SK-N-MC (cell line): ENCODE measurements around the gene DPH7.
"Not testable (repeated sequence)": the region's sequence is repeated elsewhere in the genome, so short reads cannot be mapped to it uniquely, and the experiment has no call there.

Experiments
- DNase-seq: peaks from one replicate; pipeline ENCODE4 v3.0.0-alpha.2; 2011; ENCODE audit warnings: low read depth, low spot score
- H3K27ac ChIP-seq: fragments of 200-600 bp; sonication (generic); 2 replicates; pipeline ENCODE4 v1.5.1; 2016; ENCODE audit warnings: mixed run types
- H3K36me3 ChIP-seq: fragments of 200-600 bp; sonication (generic); 2 replicates; pipeline ENCODE4 v1.6.1; 2017; ENCODE audit warnings: antibody characterized with exemption, low read length, mixed read lengths; ENCODE audit not compliant: insufficient read depth
- H3K4me3 ChIP-seq: fragments of 200-600 bp; sonication (generic); 2 replicates; pipeline ENCODE4 v1.5.1; 2016
- H3K9ac ChIP-seq: fragments of 200-600 bp; sonication (generic); 2 replicates; pipeline ENCODE4 v1.8.0; 2017; ENCODE audit warnings: mixed run types, mixed read lengths; ENCODE audit not compliant: insufficient read length
- H3K9me3 ChIP-seq: fragments of 200-600 bp; sonication (generic); 2 replicates; pipeline ENCODE4 v1.6.1; 2017; ENCODE audit warnings: low read depth, mild to moderate bottlenecking, antibody characterized with exemption, low read length, moderate library complexity, mixed read lengths
- EZH2 ChIP-seq: fragments of 200-600 bp; sonication (generic); IDR thresholded peaks from one replicate; pipeline ENCODE4 v1.6.1; 2017; ENCODE audit warnings: antibody characterized with exemption
- FOXP2 ChIP-seq: optimal IDR thresholded peaks from 2 replicates; pipeline ENCODE3; 2011; ENCODE audit warnings: mild to moderate bottlenecking, moderate library complexity; ENCODE audit not compliant: insufficient read depth; ENCODE audit errors: extremely low read length, control extremely low read depth
- POLR2AphosphoS5 ChIP-seq: IDR thresholded peaks from 2 replicates; pipeline ENCODE4 v1.6.1; 2012; ENCODE audit warnings: mild to moderate bottlenecking, low read depth, low read length, borderline replicate concordance

The DPH7 gene

DNA sequence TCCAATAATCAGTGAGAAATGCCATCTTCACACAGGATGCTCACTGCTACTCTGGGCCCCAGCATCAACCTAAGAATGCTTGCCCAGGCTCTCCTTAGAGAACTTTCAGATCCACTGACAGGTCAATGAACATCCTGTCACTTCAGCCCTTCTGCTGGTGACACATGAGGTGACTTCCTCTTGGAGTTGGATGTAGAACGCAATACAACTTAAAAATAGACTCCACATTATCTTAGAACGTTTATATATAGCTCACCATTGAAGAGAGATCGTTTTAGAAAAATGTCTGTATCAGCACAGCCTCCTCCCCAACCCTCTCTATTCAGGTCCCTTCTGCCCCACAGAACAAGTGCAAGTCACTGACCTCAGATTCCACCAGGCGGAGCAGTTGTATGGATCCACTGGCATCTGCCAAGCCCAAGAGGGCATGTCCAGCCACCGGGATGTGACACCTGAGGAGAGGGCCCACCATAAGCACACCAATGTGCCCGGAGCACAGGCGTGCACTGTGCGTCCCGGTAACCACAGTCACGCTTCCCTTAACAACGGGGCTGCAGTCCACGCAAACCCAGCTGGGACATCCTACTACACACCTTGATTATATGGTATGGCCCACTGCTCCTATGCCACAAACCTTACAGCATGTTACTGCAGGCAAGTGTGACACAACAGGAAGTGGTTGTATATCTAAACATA is 2.9 kb downstream of the DPH7 start:
- Histone ChIP-seq H3K9me3 (no peaks in the 10 kb centered on the region), H3K36me3 (peaks cover 38% of the 10 kb centered on the region), H3K27ac (no peak overlapping the region), H3K4me3 (no peak overlapping the region), H3K9ac (no peak overlapping the region)
- no peak for TF ChIP-seq FOXP2
- no peak for TF ChIP-seq POLR2AphosphoS5
- TF ChIP-seq EZH2 = no peak
- no peak for DNase-seq

GRCh38 chr9:137575364-137575715 is 3.4 kb downstream of the DPH7 start:
- no peak for DNase-seq
- no peak for TF ChIP-seq POLR2AphosphoS5
- H3K9ac ChIP-seq = no peak overlapping the region
- H3K4me3 ChIP-seq = no peak overlapping the region
- H3K36me3 ChIP-seq = peaks cover 41% of the 10 kb centered on the region
- no peak overlapping the region for H3K27ac ChIP-seq
- no peaks in the 10 kb centered on the region for H3K9me3 ChIP-seq

- H3K36me3 ChIP-seq = peaks cover 43% of the 10 kb centered on the region
- TF ChIP-seq EZH2 = no peak
- no peak for TF ChIP-seq FOXP2
- TF ChIP-seq POLR2AphosphoS5 = no peak
- no peaks in the 10 kb centered on the region for H3K9me3 ChIP-seq
- no peak overlapping the region for H3K27ac ChIP-seq
- no peak overlapping the region for H3K4me3 ChIP-seq
- no peak overlapping the region for H3K9ac ChIP-seq
- DNase-seq = no peak
Measured at GRCh38 chr9:137574192-137574591, 4.5 kb downstream of the DPH7 start.

GRCh38 chr9:137570566-137570965 is 8.2 kb downstream of the DPH7 start:
- no peak overlapping the region for H3K9ac ChIP-seq
- TF ChIP-seq FOXP2 = no peak
- no peak for TF ChIP-seq POLR2AphosphoS5
- TF ChIP-seq EZH2 = no peak
- H3K27ac ChIP-seq = no peak overlapping the region
- H3K4me3 ChIP-seq = no peak overlapping the region
- peaks cover 34% of the 10 kb centered on the region for H3K36me3 ChIP-seq
- DNase-seq = no peak
- no peaks in the 10 kb centered on the region for H3K9me3 ChIP-seq

- Histone ChIP-seq H3K4me3 (no peak overlapping the region), H3K36me3 (peaks cover 28% of the 10 kb centered on the region), H3K9ac (no peak overlapping the region), H3K27ac (no peak overlapping the region), H3K9me3 (no peaks in the 10 kb centered on the region)
- TF ChIP-seq POLR2AphosphoS5 (no peak), FOXP2 (no peak), EZH2 (no peak)
- no peak for DNase-seq
Measured at GRCh38 chr9:137569609-137570203, 9.0 kb downstream of the DPH7 start.

GRCh38 chr9:137568445-137568844 is 10.3 kb downstream of the DPH7 start:
- H3K36me3 ChIP-seq = peaks cover 32% of the 10 kb centered on the region
- DNase-seq, H3K4me3 ChIP-seq, H3K9ac ChIP-seq, H3K27ac ChIP-seq, H3K9me3 ChIP-seq: not testable (repeated sequence)

DNA sequence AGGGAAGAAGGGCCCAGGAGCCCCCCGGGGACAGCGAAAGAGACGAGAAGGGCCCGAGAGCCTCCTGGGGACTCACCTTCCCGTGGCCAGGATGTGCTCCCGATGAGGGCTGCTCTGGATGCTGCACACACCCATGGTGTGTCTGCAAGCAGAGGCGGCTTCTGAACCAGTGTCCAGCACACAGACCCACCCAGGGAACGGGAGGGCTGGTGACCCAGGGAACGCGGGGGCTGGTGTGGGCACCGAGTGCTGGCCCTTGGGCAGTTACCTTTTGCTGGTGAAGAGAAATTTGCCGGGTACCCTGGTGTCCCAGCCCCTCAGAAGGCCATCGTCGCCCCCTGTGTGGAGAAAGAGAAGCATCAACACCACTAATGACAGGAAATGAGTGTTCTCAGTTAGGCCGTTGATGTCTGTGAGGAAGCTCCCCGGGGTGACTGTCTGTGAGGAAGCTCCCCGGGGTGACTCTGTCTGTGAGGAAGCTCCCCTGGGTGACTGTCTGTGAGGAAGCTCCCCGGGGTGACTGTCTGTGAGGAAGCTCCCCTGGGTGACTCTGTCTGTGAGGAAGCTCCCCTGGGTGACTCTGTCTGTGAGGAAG is 13.8 kb downstream of the DPH7 start:
- Histone ChIP-seq H3K9me3 (no peaks in the 10 kb centered on the region), H3K27ac (no peak overlapping the region), H3K36me3 (peaks cover 21% of the 10 kb centered on the region; the same call in 1 of the 2 replicates), H3K4me3 (no peak overlapping the region), H3K9ac (no peak overlapping the region)
- no peak for TF ChIP-seq POLR2AphosphoS5
- no peak for DNase-seq

DNA sequence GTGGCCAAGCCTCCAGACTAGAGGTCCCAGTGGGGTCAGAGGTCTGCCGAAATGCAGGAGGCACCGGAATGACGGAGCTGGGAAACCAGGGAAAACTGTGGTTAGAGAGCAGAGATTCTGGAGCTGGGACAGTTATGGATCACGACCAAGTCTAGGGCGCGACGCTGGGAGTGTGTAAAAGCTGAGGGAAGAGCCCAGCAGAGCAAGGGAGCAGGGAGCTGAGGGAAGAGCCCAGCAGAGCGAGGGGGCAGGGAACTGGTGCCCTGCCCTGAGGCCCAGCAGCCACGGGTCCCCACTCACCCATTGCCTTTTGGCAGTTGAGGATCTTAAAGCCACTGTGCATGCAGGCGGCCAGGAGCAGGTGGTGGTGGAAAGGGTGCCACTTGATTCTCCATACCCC is 14.6 kb downstream of the DPH7 start:
- H3K9ac ChIP-seq = no peak overlapping the region
- TF ChIP-seq EZH2 = no peak
- TF ChIP-seq FOXP2 = no peak
- TF ChIP-seq POLR2AphosphoS5 = no peak
- H3K4me3 ChIP-seq = no peak overlapping the region
- peaks cover 21% of the 10 kb centered on the region; the same call in 1 of the 2 replicates for H3K36me3 ChIP-seq
- no peaks in the 10 kb centered on the region for H3K9me3 ChIP-seq
- DNase-seq = no peak
- H3K27ac ChIP-seq = no peak overlapping the region

- TF ChIP-seq EZH2 (no peak), POLR2AphosphoS5 (no peak), FOXP2 (no peak)
- no peak overlapping the region for H3K27ac ChIP-seq
Measured at GRCh38 chr9:137558127-137558526, 20.6 kb downstream of the DPH7 start.

More at GRCh38 chr9:137558127-137558526, 20.6 kb downstream of the DPH7 start:
- no peak for DNase-seq
- Histone ChIP-seq H3K9ac (no peak overlapping the region), H3K9me3 (no peaks in the 10 kb centered on the region), H3K4me3 (no peak overlapping the region), H3K36me3 (peaks cover 26% of the 10 kb centered on the region; the same call in 1 of the 2 replicates)
